Tibial nerve (tissue), 3 donors: ENCODE data around the gene BGLAP.

ENCODE experiments used
- POLR2A ChIP-seq, 2 donors: fragments of 450-650 bp; IDR thresholded peaks; one replicate each; pipeline ENCODE4 v1.6.1; 2017; ENCODE audit warnings: antibody characterized with exemption in 2 of 2, mild to moderate bottlenecking in 2 of 2, moderate library complexity in 2 of 2
- TF ChIP-seq, protein P1 (sequence below), 5 experiments: fragments of 200-600 bp in 3 of 5; fragments of 450-650 bp in 2 of 5; sonication (generic) in 3 of 5; IDR thresholded peaks; one replicate each; pipeline ENCODE4 v1.5.1; 2016 to 2019; ENCODE audit warnings: antibody characterized with exemption in 5 of 5, mild to moderate bottlenecking in 3 of 5, moderate library complexity in 2 of 5

DNA sequence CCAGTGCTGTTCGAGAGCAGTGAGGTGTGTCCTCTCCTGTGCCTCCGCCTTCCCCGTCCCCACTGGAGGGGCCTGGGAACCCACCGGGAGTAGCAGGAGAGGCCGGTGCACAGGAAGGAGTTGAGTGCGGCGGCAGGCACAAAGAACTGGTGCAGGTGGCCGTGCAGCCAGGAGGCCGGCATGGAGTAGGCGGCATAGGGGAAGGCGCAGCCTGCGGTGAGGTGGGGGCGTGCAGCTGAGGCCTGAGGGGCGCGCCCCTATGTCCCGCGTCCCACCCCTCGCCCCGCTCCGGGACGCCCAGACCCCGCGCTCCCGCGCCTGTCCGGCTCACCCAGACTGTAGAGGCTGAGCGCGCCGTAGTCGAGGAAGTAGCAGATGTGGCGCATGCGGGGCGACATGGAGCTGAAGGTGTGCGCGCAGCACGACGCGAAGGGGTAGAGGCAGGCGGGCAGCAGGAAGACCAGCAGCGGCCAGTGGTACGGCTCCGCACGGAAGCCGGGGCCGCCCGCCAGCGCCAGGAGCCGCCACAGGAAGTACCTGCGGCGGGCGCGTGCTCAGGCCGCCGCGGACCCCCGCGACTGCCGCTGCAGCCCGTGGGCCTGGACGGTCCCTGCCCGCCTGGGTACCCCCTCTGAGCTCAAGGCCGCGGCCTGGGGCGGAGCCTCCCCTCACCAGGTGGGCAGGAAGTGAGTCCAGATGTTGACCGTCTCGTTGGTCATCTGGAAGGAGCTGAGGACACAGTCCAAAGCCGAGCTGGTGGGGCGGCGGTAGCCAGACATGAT lies 3.7 kb downstream of the BGLAP start:
- TF ChIP-seq, protein P1, sequence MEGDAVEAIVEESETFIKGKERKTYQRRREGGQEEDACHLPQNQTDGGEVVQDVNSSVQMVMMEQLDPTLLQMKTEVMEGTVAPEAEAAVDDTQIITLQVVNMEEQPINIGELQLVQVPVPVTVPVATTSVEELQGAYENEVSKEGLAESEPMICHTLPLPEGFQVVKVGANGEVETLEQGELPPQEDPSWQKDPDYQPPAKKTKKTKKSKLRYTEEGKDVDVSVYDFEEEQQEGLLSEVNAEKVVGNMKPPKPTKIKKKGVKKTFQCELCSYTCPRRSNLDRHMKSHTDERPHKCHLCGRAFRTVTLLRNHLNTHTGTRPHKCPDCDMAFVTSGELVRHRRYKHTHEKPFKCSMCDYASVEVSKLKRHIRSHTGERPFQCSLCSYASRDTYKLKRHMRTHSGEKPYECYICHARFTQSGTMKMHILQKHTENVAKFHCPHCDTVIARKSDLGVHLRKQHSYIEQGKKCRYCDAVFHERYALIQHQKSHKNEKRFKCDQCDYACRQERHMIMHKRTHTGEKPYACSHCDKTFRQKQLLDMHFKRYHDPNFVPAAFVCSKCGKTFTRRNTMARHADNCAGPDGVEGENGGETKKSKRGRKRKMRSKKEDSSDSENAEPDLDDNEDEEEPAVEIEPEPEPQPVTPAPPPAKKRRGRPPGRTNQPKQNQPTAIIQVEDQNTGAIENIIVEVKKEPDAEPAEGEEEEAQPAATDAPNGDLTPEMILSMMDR (IDR thresholded peaks at IDR 0.05), result no peak
- no peak for TF ChIP-seq POLR2A (IDR thresholded peaks at IDR 0.05)
